ENCODE data around the gene C12orf76.
"Not testable (repeated sequence)": the region's sequence is repeated elsewhere in the genome, so short reads cannot be mapped to it uniquely, and the experiment has no call there.

Gene C12orf76, protein sequence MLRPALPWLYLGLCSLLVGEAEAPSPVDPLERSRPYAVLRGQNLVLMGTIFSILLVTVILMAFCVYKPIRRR

DNA sequence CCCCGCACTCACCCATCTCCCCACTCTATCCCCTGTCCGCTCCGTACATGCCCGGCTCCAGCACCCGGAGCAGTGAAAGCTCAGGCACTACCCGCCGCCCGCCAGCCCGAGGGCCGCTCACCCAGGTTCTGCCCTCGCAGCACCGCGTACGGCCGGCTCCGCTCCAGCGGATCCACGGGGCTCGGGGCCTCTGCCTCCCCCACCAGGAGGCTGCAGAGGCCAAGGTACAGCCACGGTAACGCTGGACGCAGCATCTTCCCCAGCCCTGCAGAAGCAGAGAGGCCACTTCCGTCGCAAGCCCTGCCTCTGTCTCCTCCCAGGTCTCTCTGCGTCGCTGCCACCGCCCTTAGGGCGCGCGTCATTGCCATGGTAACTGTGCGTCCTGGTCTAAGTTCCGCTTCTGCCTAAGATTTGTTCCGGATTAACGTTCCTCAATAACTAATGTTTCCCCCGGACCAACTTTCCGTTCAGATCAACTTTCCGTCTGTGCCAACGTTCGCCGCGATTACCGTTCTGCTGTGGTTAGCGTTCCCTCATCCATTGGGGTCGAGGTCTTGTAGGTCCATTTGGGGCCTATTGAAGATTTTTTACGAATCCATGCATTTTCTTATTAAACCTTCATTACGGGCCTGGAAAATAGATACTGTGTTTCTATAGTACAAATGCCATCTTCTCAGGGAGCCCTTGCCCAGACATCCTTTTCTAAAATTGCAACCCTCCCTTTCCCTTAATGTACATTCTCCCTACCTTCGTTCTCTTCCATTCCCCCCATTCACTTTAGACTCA, at the start of gene C12orf76:
C12orf76 (minus strand) TSS at position 281 of the 786 bp plus-strand sequence; CDS start at position 254, 27 bp downstream.
- FAIRE-seq (peak; percentile 50), DNase-seq (ENCODE audit: low spot score) (peak; percentile 90)

DNA sequence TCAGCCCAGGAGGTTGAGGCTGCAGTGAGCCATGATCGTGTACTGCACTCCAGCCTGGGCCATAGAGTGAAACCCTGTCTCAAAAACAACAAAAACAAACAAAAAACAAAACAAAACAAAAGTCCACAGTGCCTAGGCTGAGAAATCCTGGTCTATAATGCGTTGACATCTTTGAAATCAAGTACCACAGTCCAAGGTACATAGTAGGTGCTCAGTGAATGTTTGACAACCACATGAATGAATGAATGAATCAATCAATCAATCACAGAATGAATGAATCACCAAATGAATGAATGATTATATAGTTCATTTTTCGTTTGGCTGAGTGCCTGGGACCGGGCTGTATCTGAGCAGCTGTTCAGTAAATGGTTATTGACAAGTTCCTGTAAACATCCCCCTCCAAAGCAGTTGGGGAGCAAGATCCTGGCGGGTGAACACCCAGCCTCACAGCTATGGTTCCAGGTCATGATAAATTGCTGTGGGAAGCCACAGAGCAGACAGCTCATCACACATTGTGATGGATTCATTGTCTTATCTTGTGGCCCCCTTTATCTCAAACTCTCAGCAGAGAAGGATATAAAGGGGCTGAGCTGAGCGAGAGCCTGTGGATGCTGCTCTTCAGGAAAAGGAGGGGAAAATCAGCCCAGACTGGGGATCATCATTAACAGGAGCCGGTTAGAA, 45.4 kb upstream of the C12orf76 start:
- DNase-seq (ENCODE audit: low spot score) (no peak), FAIRE-seq (no peak)

DNA sequence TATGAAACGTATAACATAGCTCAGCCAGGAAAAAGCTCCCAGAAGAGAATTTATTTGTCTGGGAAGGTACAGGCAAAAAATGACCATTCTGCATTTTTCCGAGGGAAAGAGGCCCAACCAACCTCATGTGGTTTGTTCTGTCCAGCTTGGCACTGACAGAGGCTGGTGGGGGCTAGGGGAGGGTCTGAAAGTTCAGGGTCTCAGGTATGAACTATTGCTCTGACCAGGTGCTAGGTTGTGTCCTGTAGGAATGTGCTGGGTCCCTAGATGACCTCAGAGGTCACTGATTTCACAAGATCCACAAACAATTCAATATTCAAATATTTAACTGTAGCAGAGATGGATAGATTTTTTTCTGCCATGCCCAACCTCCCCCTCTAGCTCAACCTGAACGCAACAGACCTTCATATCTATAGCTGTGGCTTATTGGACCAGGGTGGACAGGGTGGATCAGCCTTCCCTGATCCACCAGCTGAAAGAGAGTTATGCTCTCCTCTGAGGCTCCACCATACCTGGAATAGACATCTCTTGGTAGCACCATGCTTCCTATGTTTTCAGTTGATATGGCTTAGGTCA, 42.9 kb upstream of the C12orf76 start:
- DNase-seq (ENCODE audit: low spot score): no peak
- no peak for FAIRE-seq

DNA sequence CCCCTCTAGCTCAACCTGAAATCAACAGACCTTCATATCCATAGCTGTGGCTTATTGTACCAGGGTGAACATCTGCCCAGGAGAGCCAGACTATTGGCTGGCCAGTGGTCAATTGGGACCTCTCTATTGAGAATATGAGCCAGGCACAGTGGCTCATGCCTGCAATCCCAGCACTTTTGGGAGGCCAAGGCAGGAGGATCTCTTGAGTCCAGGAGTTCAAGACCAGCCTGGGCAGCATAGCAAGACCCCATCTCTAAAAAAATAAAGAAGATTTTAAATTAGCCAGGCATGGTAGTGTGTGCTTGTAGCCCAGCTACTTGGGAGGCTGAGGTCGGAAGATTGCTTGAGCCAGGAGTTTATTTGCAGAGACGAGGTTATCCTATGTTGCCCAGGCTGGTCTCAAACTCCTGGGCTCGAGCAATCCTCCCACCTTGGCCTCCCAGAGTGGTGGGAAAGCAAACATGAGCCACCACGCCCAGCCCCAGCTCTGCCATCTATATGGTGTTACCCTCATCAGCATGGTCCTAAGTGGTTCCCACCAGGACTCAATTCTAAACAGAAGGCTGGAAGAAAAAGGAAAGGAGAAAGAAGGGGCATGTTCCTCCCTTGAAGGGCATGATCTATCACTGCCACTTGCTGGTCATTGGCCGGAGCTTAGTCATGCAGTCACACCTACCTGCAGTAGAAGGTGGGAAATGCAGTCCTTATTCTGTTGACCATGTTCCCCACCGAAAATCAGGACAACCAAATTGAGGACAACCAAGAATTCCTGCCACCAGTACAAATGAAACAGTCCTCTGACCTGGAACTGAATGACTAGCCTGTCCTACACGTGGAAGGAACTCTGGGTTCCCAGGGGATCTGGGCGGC, 42.2 kb upstream of the C12orf76 start:
- no peak for FAIRE-seq
- DNase-seq (ENCODE audit: low spot score): no peak

DNA sequence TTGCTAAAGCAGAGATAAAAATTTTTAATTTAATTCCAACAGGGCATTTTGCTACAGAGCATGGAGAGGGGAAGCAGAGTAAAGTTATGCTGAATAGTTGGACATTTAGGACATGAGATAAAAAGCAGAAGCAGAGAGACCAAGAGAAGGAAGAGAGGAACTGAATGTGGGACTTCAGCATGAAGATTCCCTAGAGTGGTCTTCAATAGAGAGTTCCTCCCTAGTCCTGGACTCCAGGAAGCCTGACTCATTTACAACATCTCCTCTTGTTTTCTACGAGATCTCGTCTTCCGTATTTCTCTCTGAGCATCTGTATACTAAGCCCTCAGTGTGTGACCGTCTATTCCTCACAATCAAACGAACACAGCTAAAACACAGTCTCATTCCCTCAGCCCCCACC, 40.6 kb upstream of the C12orf76 start:
- FAIRE-seq: no peak
- DNase-seq (ENCODE audit: low spot score): no peak

DNA sequence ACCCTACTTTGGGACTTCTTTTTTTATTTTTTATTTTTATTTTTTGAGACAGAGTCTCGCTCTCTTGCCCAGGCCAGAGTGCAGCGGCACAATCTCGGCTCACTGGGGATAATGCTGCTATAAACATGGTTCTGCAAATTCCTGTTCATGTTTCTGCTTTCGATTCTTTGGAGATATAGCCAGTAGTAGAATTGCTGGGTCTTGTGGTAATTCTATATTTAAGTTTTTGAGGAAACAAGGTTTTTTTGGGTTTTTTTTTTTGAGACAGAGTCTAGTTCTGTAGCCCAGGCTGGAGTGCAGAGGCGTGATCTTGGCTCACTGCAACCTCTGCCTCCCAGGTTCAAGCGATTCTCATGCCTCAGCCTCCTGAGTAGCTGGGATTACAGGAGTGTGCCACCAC, 39.9 kb upstream of the C12orf76 start:
- not testable (repeated sequence) for FAIRE-seq; DNase-seq (ENCODE audit: low spot score)

DNA sequence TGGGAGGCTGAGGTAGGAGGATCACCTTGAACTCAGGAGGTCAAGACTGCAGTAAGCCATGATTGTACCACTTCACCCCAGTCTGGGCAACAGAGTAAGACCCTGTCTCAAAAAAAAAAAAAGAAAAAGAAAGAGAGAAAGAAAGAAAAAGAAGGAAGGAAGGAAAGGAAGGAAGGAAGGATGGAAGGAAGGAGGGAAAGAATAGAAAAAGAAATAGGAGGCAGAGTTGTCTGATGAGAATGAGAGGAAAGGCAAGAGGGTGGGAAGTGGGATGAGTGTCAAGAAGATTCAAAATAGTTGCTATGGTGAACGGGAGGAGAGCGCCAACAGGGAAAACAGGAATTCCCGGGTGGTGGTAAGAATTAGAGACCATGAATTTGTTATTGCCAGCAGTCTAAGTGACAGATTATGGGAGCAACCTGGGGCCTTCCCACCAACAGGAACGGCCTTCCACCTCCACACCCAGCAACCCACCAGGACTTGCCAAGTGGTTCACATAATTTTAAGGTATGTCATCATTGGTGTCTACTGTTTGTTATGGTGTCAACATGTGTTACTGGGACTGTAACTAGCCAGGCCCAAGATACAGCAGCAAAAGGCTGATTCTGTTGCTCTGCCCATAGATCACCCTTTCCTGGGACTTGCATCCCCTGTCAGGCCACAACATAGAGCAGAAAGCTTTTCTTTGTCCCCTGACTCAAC, 36.1 kb upstream of the C12orf76 start:
- DNase-seq (ENCODE audit: low spot score) (no peak), FAIRE-seq (no peak)

DNA sequence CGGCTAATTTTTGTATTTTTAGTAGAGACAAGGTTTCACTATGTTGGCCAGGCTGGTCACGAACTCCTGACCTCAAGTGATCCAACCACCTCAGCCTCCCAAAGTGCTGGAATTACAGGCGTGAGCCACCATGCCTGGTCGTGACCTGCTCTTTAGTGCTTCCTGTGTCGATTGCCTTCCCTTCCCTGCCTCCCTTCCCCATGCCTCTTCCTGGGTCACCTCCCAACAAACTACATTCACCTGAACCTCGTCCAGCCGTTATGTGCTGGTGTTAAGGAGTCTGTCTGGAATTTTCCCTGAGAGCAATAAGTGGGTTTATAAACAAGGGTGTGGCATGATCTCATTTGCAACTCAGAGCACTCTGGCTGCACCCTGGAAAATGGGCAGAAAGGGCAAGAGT, 32.1 kb upstream of the C12orf76 start:
- no peak for FAIRE-seq
- no peak for DNase-seq (ENCODE audit: low spot score)

DNA sequence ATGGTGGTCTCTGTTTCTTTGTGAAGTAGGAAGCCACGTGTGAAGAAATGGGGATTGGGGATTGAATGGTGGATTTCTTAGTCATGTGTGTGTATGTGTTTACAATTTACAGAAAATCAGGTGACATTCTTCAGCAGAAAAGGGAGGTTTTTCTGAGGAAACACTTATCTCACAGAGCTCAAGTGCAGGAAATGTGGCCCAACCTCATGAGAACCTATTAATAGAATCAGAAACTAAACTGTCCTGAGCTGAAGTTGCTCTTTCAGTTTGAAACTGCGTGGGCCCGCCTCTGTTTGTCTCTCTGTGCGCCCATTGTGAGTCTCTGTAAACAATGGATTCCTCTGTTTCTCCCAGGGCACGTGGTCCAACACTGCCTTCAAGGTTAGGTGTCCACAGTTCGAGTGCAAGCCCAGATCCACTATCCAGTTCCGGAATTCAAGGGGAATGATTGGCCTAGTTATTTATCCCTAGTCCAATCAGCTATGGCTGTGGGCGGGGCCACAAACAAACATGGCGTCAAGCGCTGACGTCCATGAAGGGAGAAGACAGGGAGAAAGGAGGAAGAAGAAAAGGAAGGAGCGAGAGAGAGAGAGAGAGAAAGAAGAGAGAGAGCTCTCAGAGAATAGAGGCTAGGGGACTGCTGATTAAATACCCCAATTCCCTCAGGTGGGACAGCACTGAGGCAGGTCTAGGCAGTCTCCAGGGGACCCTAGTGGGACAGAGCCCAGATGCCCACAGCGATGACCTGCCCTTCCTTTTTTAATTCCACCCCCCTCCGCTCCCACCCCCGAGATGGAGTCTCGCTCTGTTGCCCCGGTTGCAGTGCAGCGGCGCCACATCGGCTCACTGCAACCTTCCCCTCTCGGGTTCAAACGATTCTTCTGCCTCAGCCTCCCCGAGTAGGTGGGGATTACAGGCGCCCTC, 31.4 kb upstream of the C12orf76 start:
- DNase-seq (ENCODE audit: low spot score) (no peak), FAIRE-seq (no peak)

DNA sequence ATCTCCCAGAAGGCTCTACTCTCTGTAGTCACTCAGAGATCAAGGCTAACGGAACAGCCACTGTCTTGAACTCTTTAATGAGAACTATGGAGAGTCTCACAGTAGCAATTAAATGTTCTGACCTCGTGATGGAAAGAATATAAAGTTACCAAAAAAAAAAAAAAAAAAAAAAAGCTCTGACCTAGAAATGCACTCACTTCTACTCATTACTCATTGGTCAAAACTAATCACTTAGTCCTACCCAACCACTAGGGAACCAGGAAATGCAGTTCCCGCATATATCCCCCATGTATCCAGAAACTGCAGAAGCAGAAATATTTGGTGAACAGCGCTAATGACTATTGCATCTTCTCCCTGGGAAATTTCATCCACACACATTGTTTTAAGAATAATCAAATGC, 29.5 kb upstream of the C12orf76 start:
- FAIRE-seq (no peak), DNase-seq (ENCODE audit: low spot score) (no peak)

DNA sequence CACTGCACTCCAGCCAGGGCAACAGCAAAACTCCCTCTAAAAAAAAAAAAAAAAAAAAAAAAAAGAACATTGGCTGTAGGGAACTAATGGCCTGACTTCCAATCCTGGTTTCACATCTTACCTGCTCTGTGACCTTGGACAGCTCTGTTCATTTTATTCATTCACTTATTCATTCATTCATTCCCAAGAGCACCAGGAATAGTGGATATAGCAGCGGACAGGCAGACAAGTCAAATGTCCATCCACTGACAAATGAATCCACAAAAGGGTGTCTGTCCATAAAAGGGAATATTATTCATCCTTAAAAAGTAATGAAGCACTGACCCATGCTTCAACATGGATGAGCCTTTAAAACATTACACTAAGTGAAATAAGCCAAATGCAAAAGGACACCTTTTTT, 27.6 kb upstream of the C12orf76 start:
- DNase-seq (ENCODE audit: low spot score) (no peak), FAIRE-seq (no peak)

DNA sequence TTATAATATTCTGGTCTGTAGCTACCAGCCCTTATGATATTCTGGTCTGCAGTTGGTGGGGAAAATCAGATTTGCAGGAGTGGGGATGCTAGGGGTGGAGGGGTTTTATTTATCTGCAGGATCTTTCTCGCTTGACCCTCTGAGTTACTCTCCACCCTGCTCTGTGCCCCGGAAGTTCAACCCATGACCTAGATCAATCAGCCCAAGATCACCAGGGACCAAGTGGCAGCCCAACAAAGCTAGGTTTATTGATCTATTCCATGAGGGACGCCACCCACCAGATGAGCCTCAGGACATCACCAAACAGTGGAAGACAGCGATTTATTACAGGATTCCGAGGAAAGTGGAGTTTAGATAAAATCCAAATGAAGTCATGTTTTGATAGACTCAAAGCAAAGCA, 25.8 kb upstream of the C12orf76 start:
- DNase-seq (ENCODE audit: low spot score) (no peak), FAIRE-seq (no peak)

DNA sequence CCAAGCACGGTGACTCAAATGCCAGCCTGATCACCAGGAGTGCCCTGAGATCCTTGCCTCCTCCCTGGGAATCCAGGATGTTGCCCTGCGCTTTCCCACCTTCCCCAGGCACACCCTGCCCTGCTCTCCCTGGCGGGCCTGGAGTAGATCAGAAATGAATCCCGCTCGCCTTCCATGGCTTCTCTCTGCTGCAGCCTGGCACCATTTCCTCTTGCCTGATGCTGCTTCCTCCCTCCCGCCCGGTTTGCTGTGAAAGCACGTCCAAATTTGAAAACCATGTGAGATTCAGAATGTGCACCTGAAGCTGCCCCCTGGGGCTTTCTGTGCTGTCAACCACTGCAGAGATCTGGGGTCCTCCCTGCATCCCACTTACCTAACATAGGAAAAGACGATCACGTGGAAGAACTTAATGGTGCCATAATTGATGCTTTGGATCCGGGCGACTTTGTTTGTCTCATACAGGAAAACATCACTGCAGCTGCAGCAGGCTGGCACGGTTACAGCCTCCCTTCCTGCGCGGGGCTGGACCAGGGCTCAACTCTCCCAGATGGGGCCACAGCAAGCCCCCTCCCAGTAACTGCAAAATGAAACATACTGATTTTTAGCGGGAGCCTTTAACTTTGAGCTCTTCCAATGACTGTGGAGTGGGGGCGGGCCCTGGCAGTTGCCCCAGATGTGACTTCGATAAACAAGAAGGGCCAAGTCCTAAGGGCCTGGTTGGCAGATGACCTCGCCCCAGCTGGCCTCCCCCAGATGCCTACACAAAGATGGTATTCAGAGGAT, 24.9 kb upstream of the C12orf76 start:
- FAIRE-seq: no peak
- DNase-seq (ENCODE audit: low spot score): no peak

DNA sequence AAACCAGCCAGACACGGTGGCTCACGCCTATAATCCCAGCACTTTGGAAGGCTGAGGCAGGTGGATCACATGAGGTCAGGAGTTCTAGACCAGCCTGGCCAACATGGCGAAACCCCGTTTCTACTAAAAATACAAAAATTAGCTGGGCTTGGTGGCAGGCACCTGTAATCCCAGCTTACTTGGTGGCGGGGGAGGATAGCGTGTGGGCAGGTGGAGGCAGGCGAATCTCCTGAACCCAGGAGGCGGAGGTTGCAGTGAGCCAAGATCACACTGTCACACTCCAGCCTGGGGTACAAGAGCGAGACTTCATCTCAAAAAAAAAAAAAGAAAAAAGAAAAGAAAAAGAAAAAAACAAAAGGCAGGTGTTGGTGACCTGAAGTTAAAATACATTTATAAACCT, 24.3 kb upstream of the C12orf76 start:
- not testable (repeated sequence) for FAIRE-seq; DNase-seq (ENCODE audit: low spot score)

DNA sequence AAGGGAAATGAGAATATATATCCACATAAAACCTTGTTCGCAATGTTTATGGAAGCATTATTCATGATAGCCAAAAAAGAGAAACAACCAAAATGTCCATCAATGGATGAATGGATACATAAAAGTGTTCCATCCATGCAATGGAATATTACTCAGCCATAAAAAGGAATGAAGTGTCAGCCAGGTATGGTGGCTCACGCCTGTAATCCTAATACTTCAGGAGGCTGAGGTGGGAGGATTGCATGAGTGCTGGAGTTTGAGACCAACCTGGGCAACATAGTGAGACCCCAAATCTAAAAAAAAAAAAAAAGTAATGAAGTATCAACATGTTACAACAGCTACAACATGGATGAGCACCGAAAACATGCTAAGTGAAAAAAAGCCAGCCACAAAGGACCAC, 23.6 kb upstream of the C12orf76 start:
- no peak for DNase-seq (ENCODE audit: low spot score)
- no peak for FAIRE-seq

DNA sequence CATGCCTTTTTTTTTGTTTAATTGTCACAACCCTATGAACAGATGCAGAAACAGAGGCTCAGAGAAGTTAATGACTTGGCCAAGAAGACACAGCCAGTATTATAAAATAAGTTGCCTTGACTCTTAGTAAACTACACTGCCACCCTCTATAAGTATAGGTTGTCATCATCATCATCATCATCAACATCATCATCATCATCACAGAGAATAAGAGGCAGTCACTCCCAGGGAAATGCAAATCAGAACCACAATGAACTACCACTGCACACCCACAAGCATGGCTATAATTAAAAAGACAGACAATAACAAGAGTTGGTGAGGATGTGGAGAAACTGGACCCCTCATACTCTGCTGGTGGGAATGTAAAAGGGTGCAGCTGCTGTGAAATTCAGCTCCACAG, 23.2 kb upstream of the C12orf76 start:
- FAIRE-seq: no peak
- no peak for DNase-seq (ENCODE audit: low spot score)

DNA sequence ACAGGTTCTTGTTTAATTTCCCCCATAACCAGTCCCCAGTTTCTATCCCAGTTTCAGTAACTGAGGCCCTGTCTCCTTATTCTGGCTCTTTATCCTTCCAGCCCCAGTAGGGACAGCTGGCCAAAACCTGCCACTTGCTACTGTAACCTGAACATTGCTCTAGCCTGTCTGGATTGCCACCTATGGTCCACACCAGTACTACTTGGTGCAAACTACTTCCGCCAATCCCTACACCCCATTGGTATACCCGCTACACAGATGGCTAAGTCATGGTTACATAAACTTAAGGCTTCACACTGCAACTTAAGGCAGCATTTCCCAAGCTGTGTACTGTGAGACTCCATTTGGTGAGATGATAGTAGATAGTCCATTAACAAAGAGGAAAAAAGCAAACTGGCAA, 20.3 kb upstream of the C12orf76 start:
- FAIRE-seq (no peak), DNase-seq (ENCODE audit: low spot score) (no peak)

DNA sequence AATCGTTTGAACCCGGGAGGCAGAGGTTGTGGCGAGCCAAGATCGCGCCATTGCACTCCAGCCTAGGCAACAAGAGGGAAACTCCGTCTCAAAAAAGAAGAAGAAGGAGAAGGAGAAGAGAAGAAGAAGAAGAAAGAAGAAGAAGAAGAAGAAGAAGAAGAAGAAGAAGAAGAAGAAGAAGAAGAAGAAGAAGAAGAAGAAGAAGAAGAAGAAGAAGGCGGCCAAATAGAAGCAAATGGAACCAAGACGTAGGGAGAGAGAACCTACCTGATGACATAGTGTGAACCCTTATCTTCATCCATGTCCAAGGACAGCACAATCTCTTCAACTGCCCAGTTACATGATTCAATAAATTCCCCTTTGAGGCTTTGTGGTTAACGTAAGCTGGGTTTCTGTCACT, 19.8 kb upstream of the C12orf76 start:
- FAIRE-seq; DNase-seq (ENCODE audit: low spot score): not testable (repeated sequence)

DNA sequence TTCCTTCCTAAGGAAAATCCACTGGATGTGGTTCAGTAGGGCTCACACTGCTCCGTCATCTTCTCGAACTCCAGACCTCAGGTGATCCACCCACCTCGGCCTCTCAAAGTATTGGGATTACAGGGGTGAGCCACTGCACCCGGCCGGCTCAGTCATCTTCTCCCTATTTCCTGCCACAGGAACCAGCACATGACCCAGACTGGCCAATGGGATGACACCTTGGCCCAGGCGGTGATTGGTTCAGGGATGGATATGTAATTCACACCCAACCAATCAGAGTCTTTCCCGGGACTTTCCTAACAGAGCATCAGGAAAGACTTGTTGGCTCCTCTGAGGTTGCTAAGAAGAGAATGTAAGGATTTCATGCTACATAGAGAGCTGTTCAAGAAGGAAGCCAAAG, 19.2 kb upstream of the C12orf76 start:
- DNase-seq (ENCODE audit: low spot score): no peak
- FAIRE-seq: no peak

All from urothelium cell line (cell line).